Endothelial cell of umbilical vein (primary cell): ENCODE measurements around the gene SNAI3. TPM values are rescaled to one million over a fixed set of nuclear protein-coding genes. Genes with fewer than 3 reads are reported as not detected.

Experiments used
- BruUV-seq: library from RNA; stranded (reverse); fragments of 400-500 nt; replicated peaks from 2 replicates; lab custom pipeline; 2021; lab: Mats Ljungman, UMichigan
- CTCF ChIA-PET: fragments of 300-600, 350-600 bp; sonication (Branson Sonifier 250); formaldehyde crosslinking; loops from one replicate; lab custom pipeline; 2021; ENCODE audit warnings: antibody characterized with exemption, inconsistent platforms; lab: Charles Lee
- POLR2A ChIA-PET: fragments of 300-600, 350-600 bp; sonication (Branson Sonifier 250); formaldehyde crosslinking; loops from one replicate; lab custom pipeline; 2021; ENCODE audit warnings: antibody characterized with exemption, inconsistent platforms; lab: Charles Lee
- DNase-seq: peaks from one replicate; pipeline ENCODE4 v3.0.0-alpha.2; 2011; ENCODE audit warnings: low read depth, low spot score
- FAIRE-seq: peaks from 2 replicates; lab custom pipeline; 2011; peaks lifted over from hg19 to GRCh38; lab: Jason Lieb, UNC
- H2AFZ ChIP-seq: 2 replicates; pipeline ENCODE4 v1.6.0; 2012; ENCODE audit warnings: low read depth, low read length, control low read depth, inconsistent platforms
- H3K27ac ChIP-seq: 2 replicates; pipeline ENCODE4 v1.5.1; 2011; ENCODE audit warnings: low read depth, mild to moderate bottlenecking, control low read depth, low read length, moderate library complexity; ENCODE audit not compliant: insufficient read depth
- H3K27me3 ChIP-seq, 2 experiments: 2 replicates each; pipeline versions ENCODE4 v1.6.0 to v1.6.1; 2011; ENCODE audit warnings: low read length in 2 of 2, mixed read lengths in 1 of 2; ENCODE audit not compliant: control insufficient read depth in 2 of 2, insufficient read depth in 2 of 2
- H3K36me3 ChIP-seq, 2 experiments: 2 replicates in 1 of 2; 3 replicates in 1 of 2; pipeline ENCODE4 v1.5.1; 2011; ENCODE audit warnings: low read length in 2 of 2, mild to moderate bottlenecking in 1 of 2, moderate library complexity in 1 of 2; ENCODE audit not compliant: control insufficient read depth in 2 of 2, insufficient read depth in 2 of 2; ENCODE audit errors: extremely low read depth in 1 of 2
- H3K4me1 ChIP-seq: 3 replicates; pipeline ENCODE4 v1.5.1; 2011; ENCODE audit warnings: mild to moderate bottlenecking, low read length; ENCODE audit not compliant: control insufficient read depth, insufficient read depth; ENCODE audit errors: extremely low read depth
- H3K4me2 ChIP-seq: 2 replicates; pipeline ENCODE4 v1.6.1; 2011; ENCODE audit warnings: low read length, control low read depth, mixed read lengths; ENCODE audit not compliant: insufficient read depth
- H3K4me3 ChIP-seq, 3 experiments: fragments of 200-600 bp in 1 of 3; sonication (generic), shearing (Covaris generic) in 1 of 3; replicated peaks in 1 of 3; 2 replicates each; pipeline ENCODE4 v1.5.1; 2011 to 2016; ENCODE audit warnings: control low read depth in 3 of 3, low read length in 3 of 3, mild to moderate bottlenecking in 2 of 3, inconsistent platforms in 1 of 3, low read depth in 1 of 3, moderate library complexity in 1 of 3; ENCODE audit not compliant: insufficient read depth in 1 of 3
- H3K79me2 ChIP-seq: 2 replicates; pipeline ENCODE4 v1.6.0; 2012; ENCODE audit warnings: low read length, inconsistent platforms; ENCODE audit not compliant: control insufficient read depth, insufficient read depth
- H3K9ac ChIP-seq: replicated peaks from 2 replicates; pipeline ENCODE3; 2011; ENCODE audit warnings: low read length, control low read depth; ENCODE audit not compliant: insufficient read depth; ENCODE audit errors: extremely low read depth
- H3K9me1 ChIP-seq: replicated peaks from 3 replicates; pipeline ENCODE4 v1.6.0; 2011; ENCODE audit warnings: mild to moderate bottlenecking, low read length; ENCODE audit not compliant: control insufficient read depth, insufficient read depth; ENCODE audit errors: extremely low read depth
- H3K9me3 ChIP-seq: replicated peaks from 2 replicates; pipeline ENCODE4 v1.5.1; 2012; ENCODE audit warnings: low read length, inconsistent platforms; ENCODE audit not compliant: control insufficient read depth, insufficient read depth
- H4K20me1 ChIP-seq: replicated peaks from 2 replicates; pipeline ENCODE3; 2011; ENCODE audit warnings: mild to moderate bottlenecking, low read length; ENCODE audit not compliant: control insufficient read depth, insufficient read depth; ENCODE audit errors: extremely low read depth
- EZH2 ChIP-seq: IDR thresholded peaks from 2 replicates; pipeline ENCODE4 v1.6.1; 2012; ENCODE audit warnings: borderline replicate concordance, low read depth, mild to moderate bottlenecking, moderate library complexity, low read length, inconsistent platforms; ENCODE audit not compliant: severe bottlenecking
- FOS ChIP-seq: IDR thresholded peaks from 2 replicates; pipeline ENCODE4 v1.6.1; 2011; ENCODE audit warnings: mild to moderate bottlenecking, low read length, moderate library complexity, borderline replicate concordance; ENCODE audit not compliant: insufficient read depth
- GATA2 ChIP-seq: IDR thresholded peaks from 2 replicates; pipeline ENCODE4 v1.7.0; 2011; ENCODE audit warnings: low read depth, mild to moderate bottlenecking, moderate library complexity, mixed read lengths, low read length; ENCODE audit not compliant: insufficient read length, insufficient read depth
- JUN ChIP-seq: IDR thresholded peaks from 2 replicates; pipeline ENCODE4 v1.6.1; 2011; ENCODE audit warnings: borderline replicate concordance, low read depth; ENCODE audit not compliant: insufficient read length, insufficient read depth
- MYC ChIP-seq: IDR thresholded peaks from one replicate; pipeline ENCODE4 v1.6.1; 2011; ENCODE audit warnings: mild to moderate bottlenecking, low read depth, low read length
- POLR2A ChIP-seq: IDR thresholded peaks from 2 replicates; pipeline ENCODE4 v1.6.1; 2012; ENCODE audit warnings: low read depth, mild to moderate bottlenecking, control low read depth, low read length
- POLR2AphosphoS5 ChIP-seq: IDR thresholded peaks from 2 replicates; pipeline ENCODE4 v1.6.1; 2012; ENCODE audit warnings: low read depth, mild to moderate bottlenecking, control low read depth, low read length, moderate library complexity; ENCODE audit not compliant: insufficient read depth
- dilution Hi-C: fragments of 300-500 bp; cut with MboI; formaldehyde crosslinking; loops from one replicate; pipeline ENCODE4 v1.15.0; 2019; ENCODE audit warnings: low sequenced_read_pairs; ENCODE audit not compliant: extremely low pct_ligation_motif_present
- intact Hi-C: fragments of 100-400 bp; cut with micrococcal nuclease; formaldehyde crosslinking; loops from one replicate; pipeline ENCODE4 v1.10.0; 2022
- polyA plus RNA-seq, 4 experiments: library from polyadenylated mRNA; depleted of rRNA in 3 of 4; stranded (reverse) in 3 of 4; unstranded in 1 of 4; fragments of >200 nt; gene quantifications; 2 replicates each; pipeline versions ENCODE4 v1.2.1 to v1.2.3, GENCODE V29; 2011 to 2012; ENCODE audit warnings: missing spikeins in 1 of 4
- total RNA-seq: library from RNA; stranded (reverse); gene quantifications from 2 replicates; pipeline ENCODE4 v1.2.3, GENCODE V29; 2021
- TF ChIP-seq, protein P1 (sequence below): IDR thresholded peaks from 2 replicates; pipeline ENCODE4 v1.6.1; 2011; ENCODE audit not compliant: insufficient read depth, insufficient read length
- TF ChIP-seq, protein P2 (sequence below), 2 donors: IDR thresholded peaks; 1 replicate in 1 of 2; 2 replicates in 1 of 2; pipeline ENCODE4 v1.5.1; 2011; ENCODE audit warnings: low read length in 2 of 2, mild to moderate bottlenecking in 2 of 2, moderate library complexity in 2 of 2, control low read depth in 1 of 2, inconsistent platforms in 1 of 2, low read depth in 1 of 2; ENCODE audit not compliant: insufficient read depth in 1 of 2; ENCODE audit errors: extremely low read depth in 1 of 2

The SNAI3 gene
- total and polyA plus RNA-seq, 2 donors (not counting 3 experiments of a cell fraction or from before 2014, with no cell fraction given) = 0.30 to 0.31 TPM

DNA sequence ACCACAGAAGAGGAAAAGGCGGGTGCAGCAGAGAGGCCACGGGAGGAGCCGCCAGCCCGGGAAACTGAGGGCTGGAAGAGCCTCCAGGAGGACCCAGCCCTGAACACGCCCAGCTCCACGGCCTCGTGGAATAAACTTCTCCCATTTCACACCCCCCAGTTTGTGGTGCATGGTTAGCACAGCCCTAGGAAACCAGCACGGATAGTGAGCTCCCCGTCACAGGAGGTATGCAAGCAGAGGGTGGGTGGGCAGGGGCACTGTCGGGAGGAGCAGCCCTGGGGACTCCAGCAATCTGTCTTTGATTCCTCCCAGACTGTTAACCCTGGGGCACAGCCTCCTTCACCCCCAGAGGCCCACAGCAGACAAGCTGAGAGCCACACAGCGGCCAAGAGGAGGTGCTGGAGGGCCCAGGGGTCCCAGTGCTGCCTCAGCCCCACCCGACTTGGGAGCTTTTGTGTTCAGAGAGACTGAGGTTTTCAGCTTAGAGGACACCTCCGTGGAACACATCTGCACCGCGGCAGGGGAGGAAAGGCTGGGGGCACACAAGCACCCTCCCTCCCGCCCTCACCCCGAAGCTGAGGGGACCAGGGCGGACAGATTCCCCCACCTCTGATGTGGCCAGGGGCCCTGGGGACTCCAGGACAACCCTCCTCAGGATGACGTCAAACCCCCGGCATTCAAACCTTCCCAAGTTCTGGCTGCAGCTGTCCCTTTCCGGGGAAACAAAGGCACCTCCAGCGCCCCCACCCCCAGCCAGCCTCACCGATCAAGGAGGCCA is 49.6 kb downstream of the SNAI3 start:
- Histone ChIP-seq H3K9me1 (no peaks in the 10 kb centered on the region), H3K27me3 (peaks cover 9 to 19% of the 10 kb centered on the region in 2 experiments), H3K9ac (no peak overlapping the region), H3K36me3 (no peaks in the 10 kb centered on the region), H3K4me1 (peaks cover 8% of the 10 kb centered on the region), H3K4me3 (no peak overlapping the region), H3K9me3 (no peaks in the 10 kb centered on the region), H2AFZ (no peak overlapping the region), H4K20me1 (no peaks in the 10 kb centered on the region), H3K79me2 (no peaks in the 10 kb centered on the region), H3K27ac (no peak overlapping the region), H3K4me2 (no peak overlapping the region)
- dilution Hi-C loops = no loop called here
- TF ChIP-seq GATA2 = no peak
- BruUV-seq = no TSS peak
- FAIRE-seq (no peak), DNase-seq (no peak)
- ChIA-PET CTCF (interaction anchor here (0.6 to 1.3 kb wide), 2 partner anchors 15 to 49 kb away, joined by 3 read pairs; no protein-coding TSS in a partner anchor), POLR2A (no interaction called here)
- intact Hi-C loops = no loop called here

DNA sequence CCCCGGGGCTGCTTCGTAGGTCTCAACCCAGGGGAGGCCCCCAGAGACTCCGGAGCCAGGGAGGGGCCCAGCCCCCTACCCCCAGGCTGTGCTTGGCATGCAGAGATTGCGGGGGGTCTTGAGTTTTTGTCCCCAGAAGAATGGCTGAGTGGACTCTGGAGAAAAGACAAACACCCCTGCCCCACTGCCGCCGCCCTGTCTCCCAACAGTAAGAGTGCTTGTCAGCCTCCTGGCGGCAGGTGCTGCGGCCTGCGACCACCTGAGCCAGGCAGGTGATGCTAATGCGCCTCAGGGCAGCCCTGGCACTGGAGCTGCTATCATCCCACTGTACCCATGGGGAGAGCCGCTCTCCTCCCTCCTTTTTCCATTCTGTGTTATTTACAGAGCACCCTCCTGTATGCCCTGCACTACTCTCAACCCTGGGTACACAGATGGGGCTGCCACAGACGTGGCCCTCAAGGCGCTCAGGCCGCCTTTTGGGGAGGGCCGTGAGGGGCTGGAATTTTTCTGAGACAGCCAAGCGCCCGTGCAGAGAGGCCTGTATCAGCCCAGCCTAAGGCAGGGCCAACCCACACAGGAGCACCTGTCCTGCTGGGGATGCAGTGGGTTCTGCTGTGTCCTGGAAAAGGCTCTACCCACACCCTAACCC is 50.5 kb downstream of the SNAI3 start:
- Histone ChIP-seq H3K27ac (no peak overlapping the region), H4K20me1 (no peaks in the 10 kb centered on the region), H3K4me2 (no peak overlapping the region), H3K27me3 (peaks cover 9 to 19% of the 10 kb centered on the region in 2 experiments), H2AFZ (no peak overlapping the region), H3K9ac (no peak overlapping the region), H3K4me1 (peaks cover 8% of the 10 kb centered on the region), H3K4me3 (no peak overlapping the region), H3K9me3 (no peaks in the 10 kb centered on the region), H3K79me2 (no peaks in the 10 kb centered on the region), H3K9me1 (no peaks in the 10 kb centered on the region), H3K36me3 (no peaks in the 10 kb centered on the region)
- no TSS peak for BruUV-seq
- dilution Hi-C loops (no loop called here), intact Hi-C loops (loop anchor here (2.0 kb wide), 1 partner anchor 27 kb away; the partner anchor contains the start of gene MVD)
- ChIA-PET POLR2A (no interaction called here), CTCF (interaction anchor here (1.3 kb wide), 1 partner anchor 49 kb away, joined by 3 read pairs; no protein-coding TSS in a partner anchor)
- no peak for FAIRE-seq
- no peak for DNase-seq
- TF ChIP-seq JUN = no peak
- TF ChIP-seq FOS = no peak
- TF ChIP-seq POLR2AphosphoS5 = no peak
- TF ChIP-seq MYC = no peak
- TF ChIP-seq POLR2A = no peak
- TF ChIP-seq, protein P1, sequence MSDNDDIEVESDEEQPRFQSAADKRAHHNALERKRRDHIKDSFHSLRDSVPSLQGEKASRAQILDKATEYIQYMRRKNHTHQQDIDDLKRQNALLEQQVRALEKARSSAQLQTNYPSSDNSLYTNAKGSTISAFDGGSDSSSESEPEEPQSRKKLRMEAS = no peak
- TF ChIP-seq, protein P2, sequence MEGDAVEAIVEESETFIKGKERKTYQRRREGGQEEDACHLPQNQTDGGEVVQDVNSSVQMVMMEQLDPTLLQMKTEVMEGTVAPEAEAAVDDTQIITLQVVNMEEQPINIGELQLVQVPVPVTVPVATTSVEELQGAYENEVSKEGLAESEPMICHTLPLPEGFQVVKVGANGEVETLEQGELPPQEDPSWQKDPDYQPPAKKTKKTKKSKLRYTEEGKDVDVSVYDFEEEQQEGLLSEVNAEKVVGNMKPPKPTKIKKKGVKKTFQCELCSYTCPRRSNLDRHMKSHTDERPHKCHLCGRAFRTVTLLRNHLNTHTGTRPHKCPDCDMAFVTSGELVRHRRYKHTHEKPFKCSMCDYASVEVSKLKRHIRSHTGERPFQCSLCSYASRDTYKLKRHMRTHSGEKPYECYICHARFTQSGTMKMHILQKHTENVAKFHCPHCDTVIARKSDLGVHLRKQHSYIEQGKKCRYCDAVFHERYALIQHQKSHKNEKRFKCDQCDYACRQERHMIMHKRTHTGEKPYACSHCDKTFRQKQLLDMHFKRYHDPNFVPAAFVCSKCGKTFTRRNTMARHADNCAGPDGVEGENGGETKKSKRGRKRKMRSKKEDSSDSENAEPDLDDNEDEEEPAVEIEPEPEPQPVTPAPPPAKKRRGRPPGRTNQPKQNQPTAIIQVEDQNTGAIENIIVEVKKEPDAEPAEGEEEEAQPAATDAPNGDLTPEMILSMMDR (IDR thresholded peaks at IDR 0.05; ENCODE audit: extremely low read depth in 1 of 2, insufficient read depth in 1 of 2, low read depth in 1 of 2, low read length in 2 of 2) = no peak
- no peak for TF ChIP-seq GATA2
- no peak for TF ChIP-seq EZH2
